ENCODE measurements around the gene NDUFC1. TPM values are rescaled to one million over a fixed set of nuclear protein-coding genes. Genes with fewer than 3 reads are reported as not detected.

NDUFC1 gene
- total RNA-seq, 1 experiment from 2014 or later, result 59.1 TPM

- no peak overlapping the region for H3K56ac ChIP-seq (ENCODE audit: insufficient read length, low read depth, low read length)
- no peaks in the 10 kb centered on the region for H3K4me1 ChIP-seq (ENCODE audit: insufficient read depth, low read length)
- no peaks in the 10 kb centered on the region for H3K9me3 ChIP-seq (ENCODE audit: control insufficient read depth, low read depth, low read length)
- no peak overlapping the region for H2AK5ac ChIP-seq (ENCODE audit: insufficient read length, low read length)
- peaks cover 9% of the 10 kb centered on the region; the same call in 1 of the 2 replicates for H3K27me3 ChIP-seq (ENCODE audit: insufficient read depth, low read length)
- peaks cover 7 to 9% of the 10 kb centered on the region in 2 experiments for H3K4me1 Mint-ChIP-seq
- no peak overlapping the region for H2BK5ac ChIP-seq (ENCODE audit: insufficient read length, low read length)
- H3K79me2 ChIP-seq (ENCODE audit: insufficient read depth, low read length), result no peaks in the 10 kb centered on the region
- no peak overlapping the region for H3K18ac ChIP-seq (ENCODE audit: insufficient read length, low read depth, low read length)
- no peak overlapping the region for H3K9ac ChIP-seq (ENCODE audit: extremely low read depth, insufficient read length, low read length)
- no peak overlapping the region for H2BK20ac ChIP-seq (ENCODE audit: low read depth, low read length, poor library complexity, severe bottlenecking)
- H3K23ac ChIP-seq (ENCODE audit: insufficient read length, low read depth, low read length), result no peak overlapping the region
- no peak overlapping the region for H3K14ac ChIP-seq (ENCODE audit: insufficient read depth, low read length)
- H2AFZ ChIP-seq (ENCODE audit: low read length), result no peak overlapping the region
- H3K79me1 ChIP-seq (ENCODE audit: insufficient read depth, low read depth, low read length, poor library complexity, severe bottlenecking), result no peaks in the 10 kb centered on the region
- no peak overlapping the region for H4K8ac ChIP-seq (replicated peaks; ENCODE audit: insufficient read length, low read depth, low read length)
- H3K36me3 Mint-ChIP-seq (ENCODE audit: insufficient read depth in 1 of 3, low read depth in 3 of 3), result no peaks in the 10 kb centered on the region
- H2BK12ac ChIP-seq (ENCODE audit: insufficient read length, low read depth, low read length), result no peak overlapping the region
- no peak overlapping the region for H2BK120ac ChIP-seq (ENCODE audit: low read depth, low read length, poor library complexity, severe bottlenecking)
- no peaks in the 10 kb centered on the region for H4K20me1 ChIP-seq (ENCODE audit: control insufficient read depth, insufficient read depth, insufficient read length)
- no peak for TF ChIP-seq CTCF (conservative IDR thresholded peaks at IDR 0.05)
- H3K4me2 ChIP-seq (ENCODE audit: insufficient read depth, insufficient read length, low read length), result no peak overlapping the region
- no peaks in the 10 kb centered on the region for H3K9me3 Mint-ChIP-seq
- peaks cover 25% of the 10 kb centered on the region for H3K27me3 Mint-ChIP-seq (ENCODE audit: low read depth)
- no peak overlapping the region for H3K27ac ChIP-seq (ENCODE audit: insufficient read length, low read depth, low read length)
- no peak overlapping the region for H4K5ac ChIP-seq (ENCODE audit: insufficient read length, low read depth, low read length)
- H3K23me2 ChIP-seq (ENCODE audit: insufficient read length, low read depth, low read length, poor library complexity, severe bottlenecking), result peaks cover 4% of the 10 kb centered on the region
- H3T11ph ChIP-seq (ENCODE audit: low read length), result no peak overlapping the region
- H3K4me3 Mint-ChIP-seq, result no peak overlapping the region
- H4K91ac ChIP-seq (ENCODE audit: insufficient read length, low read depth, low read length), result no peak overlapping the region
- no peak overlapping the region for H3K27ac Mint-ChIP-seq
- DNase-seq, result no peak
- no peak overlapping the region for H2BK15ac ChIP-seq (ENCODE audit: low read depth, low read length)
- no CpG with 5 or more reads among the region's 1 CpG for WGBS (ENCODE audit: extremely low coverage, insufficient read length, low lambda C conversion rate)
- no peak overlapping the region for H3K4ac ChIP-seq (ENCODE audit: low read depth, low read length)
Measured at GRCh38 chr4:139274790-139275189, 27.5 kb downstream of the NDUFC1 start.

Measured in H9 (cell line).